HG03135 (cell line): Measurements from ENCODE around the gene TAGLN3.

Source experiments
- ATAC-seq: cut with Tn5 transposase; IDR thresholded peaks from one replicate; pipeline ENCODE4 v1.9.1; 2021; ENCODE audit warnings: mild to moderate bottlenecking, moderate library complexity; ENCODE audit not compliant: unreplicated experiment

The TAGLN3 gene

DNA sequence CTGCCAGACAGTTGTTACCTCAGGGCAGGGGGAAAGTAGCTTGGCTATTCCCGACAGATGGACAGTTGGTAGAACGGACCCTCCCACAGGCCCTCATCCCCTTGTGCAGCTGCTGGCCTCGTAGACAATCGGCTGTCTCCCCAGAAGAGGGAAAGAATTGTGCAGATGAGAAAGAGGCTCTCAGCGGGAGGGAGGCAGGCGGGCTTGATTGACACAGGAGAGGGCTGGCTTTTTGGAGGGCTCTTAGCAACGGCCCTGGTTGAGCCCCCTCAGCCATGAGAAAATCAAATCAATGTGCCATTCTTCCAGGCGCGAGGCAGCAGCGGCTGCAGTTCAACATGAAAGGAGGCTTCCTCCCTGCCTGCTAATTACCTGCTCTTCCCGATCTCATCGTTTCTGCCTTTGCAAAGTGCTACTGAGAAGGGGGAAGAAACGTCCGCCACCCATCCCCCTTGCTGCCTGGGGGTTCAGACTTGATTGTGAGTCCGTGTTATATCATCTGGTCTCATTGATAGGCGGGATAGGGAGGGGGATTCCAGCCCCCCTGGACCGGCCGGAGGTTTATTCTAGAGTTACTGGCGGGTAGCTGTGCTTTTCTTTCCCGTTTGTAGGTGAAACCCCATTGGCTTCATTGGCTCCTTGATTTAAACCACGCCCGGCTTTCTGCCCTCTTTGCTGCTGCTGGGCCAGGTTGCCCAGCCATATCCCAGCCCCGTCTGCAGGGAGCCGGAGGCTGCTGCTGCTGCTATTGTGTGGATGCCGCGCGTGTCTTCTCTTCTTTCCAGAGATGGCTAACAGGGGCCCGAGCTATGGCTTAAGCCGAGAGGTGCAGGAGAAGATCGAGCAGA lies at the start of gene TAGLN3:
TSS of gene TAGLN3 (plus strand) at position 287 of the 848 bp plus-strand sequence. CDS start at position 788, 501 bp downstream.
- no peak for ATAC-seq

DNA sequence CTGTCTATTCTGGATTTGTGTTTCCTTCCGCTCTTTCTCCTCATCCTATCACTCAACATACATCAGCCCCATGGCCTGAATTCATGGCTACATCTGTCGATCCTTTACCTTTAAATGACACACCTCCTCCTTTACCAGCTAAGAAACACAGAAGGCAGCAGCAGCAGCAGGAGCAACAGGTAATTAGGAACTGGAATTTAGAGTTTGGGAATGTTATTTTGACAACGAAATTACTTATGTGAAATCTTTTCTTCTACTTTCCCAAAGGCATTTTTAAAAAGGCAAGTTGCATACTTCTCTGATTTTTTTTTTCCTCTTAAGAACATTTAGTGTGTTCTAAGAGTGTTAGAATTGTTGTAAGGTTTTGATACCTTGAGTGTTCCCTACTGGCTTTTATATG lies 49.0 kb upstream of the TAGLN3 start:
- no peak for ATAC-seq

DNA sequence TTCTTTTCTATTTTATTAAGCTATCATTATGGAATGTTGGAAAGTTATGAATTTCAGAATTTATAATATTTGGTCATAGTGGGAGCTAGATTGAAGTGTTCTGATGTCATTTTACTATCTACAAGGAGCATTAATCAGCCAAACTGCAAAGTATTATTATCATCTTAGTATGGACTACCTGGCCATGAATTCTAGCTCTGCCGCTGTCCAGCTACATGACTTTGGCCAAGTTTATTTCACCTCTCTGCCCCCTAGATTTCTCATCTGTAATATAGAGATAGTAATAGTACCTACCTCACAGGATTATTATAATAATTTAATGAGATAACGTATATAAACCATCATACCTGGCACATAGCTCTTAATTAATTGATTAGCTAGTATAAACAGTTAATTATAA lies 47.7 kb upstream of the TAGLN3 start:
- no peak for ATAC-seq

GRCh38 chr3:111952086-111952485 lies 46.6 kb upstream of the TAGLN3 start:
- no peak for ATAC-seq

- no peak for ATAC-seq
Measured at GRCh38 chr3:111952866-111953450, 45.8 kb upstream of the TAGLN3 start.

DNA sequence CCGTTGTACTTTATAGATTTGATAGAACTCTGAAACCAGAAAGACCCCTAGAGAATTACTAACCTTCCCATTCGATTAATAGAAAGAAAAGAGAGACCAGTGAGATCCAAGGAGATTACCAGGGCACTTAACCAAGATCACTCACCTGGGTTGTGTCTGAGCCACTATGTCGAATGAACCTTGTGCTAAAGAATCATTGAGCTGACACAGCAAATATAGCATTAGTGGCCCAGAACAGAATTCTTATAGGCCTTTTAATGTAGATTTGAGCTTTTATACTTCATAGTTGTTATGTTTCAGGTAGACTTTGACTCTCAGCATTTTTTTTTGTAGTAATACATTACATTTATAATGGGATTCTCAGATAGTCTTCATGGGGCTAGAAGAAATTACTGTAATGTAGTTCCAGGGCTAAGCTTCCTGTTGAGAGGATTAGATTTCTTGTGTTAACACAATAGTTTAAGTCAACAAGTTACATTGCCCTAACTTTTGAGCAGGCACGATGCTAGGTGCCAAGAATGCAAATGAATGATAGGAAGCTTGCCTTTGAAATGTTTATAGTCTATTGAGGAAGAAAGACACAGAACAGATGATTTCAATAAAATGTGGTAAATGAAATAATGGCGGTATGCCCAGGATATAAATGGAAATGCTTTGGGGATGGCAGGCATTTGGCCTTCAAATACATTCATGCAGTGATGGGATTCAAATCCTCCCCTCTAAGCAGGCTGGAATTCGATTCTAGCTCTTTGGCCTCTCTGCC lies 44.3 kb upstream of the TAGLN3 start:
- ATAC-seq = no peak

DNA sequence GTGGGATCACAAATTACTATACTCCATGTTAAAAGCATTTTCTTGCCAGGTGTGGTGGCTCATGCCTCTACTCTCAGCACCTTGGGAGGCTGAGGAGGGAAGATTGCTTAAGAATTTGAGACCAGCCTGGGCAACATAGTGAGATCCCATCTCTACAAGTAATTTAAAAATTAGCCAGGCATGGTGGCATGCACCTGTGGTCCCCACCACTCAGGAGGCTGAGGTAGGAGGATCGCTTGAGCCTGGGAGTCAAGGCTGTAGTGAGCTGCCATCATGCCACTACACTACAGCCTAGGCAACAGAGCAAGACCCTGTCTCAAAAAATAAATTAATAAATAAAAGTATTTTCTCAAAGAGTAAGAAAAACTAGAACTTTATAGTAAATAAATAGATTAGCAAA lies 42.8 kb upstream of the TAGLN3 start:
- no peak for ATAC-seq

DNA sequence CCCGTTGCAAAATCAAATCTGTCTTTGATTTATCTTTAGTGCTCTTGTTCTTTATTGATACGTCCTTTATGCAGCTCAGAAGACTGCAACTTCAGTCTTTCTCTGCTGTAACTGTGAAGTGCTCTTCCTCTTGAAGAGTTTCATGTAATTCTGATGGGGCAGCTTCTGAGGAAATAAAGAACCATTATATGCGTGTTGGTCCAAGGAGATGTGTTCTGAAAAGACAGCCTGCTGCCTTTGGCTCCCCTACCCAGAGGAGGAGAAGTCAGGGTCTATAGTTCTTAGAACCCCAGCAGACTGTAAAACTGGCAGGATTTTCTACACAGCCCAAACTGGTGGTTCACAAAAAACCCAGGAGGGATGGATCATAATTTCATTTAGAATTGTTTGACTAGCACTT lies 42.3 kb upstream of the TAGLN3 start:
- ATAC-seq = no peak

- no peak for ATAC-seq
Measured at GRCh38 chr3:111956995-111957734, 41.6 kb upstream of the TAGLN3 start.

- no peak for ATAC-seq
Measured at GRCh38 chr3:111961461-111962164, 37.1 kb upstream of the TAGLN3 start.

DNA sequence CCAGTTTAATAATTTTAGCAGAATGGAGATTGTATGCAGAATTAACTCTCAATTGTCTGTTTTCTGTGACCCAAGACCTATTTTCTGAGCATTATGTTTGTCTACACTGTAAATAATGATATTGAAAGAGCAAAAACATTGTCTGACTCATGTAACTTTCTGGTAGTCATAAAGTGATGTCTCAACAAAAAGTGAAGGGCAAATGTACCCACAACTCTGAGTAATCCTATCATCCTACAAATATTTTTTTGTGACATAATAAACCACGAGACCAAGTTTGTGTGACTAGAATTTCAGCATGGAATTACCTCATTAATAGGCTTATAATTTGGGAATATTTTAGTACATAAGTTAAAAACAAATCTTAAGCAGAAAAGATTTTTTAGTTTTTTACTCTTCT lies 35.3 kb upstream of the TAGLN3 start:
- no peak for ATAC-seq

DNA sequence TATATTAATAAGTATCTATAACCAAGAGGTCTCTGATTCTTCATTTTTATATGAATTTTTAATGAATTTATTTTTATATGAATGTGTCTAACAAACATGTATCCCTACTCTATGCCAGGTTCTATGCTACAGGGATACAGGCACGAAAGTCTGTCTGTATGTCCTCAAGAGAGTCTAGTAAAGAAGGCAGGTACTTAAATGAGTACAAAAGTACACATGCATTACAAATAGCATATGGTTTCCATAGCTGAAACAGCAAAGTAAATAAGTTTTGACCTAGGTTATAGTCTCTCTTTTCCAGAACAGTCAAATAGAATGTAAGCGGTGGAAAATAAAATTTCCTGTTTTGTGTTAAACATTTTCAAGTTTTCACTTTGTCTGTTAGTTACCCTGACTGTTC lies 33.2 kb upstream of the TAGLN3 start:
- ATAC-seq = no peak

- ATAC-seq = no peak
Measured at GRCh38 chr3:111967068-111967467, 31.7 kb upstream of the TAGLN3 start.

DNA sequence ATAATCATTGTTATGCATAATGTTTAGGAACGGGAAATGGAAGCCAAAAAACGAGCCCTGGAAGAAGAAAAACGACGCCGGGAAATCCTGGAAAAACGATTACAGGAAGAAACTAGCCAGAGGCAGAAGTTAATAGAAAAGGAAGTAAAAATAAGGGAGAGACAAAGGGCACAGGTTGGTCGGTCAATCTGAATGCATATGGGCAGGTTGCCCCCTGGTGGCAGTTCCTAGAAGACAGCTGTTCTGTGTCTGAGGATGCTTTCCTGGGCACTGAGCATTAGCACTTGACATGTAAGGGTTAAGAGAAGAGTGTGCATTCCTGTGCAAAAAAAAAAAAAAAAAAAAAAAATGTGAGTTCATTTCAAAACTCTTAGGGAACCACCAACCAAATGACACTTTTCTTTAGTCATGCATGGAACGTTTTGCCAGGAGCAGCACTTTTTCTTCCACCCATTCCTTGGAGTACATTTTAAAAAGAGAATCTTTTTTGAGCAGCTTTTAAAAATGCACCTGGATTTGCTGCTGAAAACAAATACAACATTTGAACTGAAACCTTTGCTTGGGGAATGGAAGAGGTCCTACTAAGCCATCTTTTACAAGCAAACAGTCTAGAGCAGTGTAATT lies 31.0 kb upstream of the TAGLN3 start:
- ATAC-seq = peak; percentile 93

DNA sequence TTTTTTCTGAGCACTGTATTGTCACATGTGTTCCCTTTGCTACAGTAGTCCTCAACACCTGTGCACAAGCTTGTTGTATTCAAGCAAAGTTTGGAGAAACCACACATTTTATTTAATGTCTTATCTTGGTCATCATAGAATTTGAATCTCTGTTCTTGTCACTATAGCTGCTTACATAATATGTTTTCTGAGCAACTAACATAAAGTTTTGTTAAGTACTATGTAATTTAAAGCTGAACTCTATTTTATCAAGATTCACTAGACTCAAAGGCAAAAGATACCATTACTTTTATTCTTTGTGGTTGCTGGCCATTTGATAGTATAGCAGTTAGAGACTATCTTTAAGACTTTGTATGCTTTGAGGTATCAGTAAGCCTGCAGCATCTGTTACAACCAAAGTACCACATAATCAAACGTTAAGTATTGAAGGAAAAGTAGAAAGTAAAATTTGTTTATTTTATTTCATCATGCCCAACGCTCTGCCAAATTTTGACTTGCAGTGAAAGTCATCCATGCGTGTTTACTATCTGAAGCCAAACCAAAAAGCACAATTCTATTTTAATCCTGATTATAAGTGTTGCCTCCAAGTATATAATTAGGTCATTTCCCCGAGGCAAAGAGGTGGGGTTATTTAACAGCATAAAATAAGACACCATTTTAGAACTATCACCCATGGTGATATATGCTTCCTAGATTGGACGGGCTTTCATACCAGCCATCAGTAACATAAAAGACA lies 30.2 kb upstream of the TAGLN3 start:
- no peak for ATAC-seq

DNA sequence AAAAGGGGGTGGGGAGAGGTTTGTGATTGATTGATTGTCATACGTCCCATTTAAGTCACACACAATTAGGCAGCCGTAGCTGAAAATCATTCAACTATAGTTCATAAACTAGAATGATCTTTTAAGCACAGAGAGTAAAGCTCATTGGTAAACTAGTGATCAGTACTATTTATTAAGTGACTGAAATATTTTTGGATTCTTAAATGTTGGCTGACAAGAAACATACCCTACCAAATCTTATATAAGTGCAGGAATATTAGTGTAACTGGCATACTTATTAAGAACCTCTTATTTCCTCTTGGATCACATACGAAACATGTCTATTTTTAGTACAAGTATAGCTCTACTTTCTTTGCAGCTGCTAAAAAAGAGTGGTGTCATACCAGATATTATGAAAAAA lies 28.3 kb upstream of the TAGLN3 start:
- ATAC-seq = no peak

- ATAC-seq = no peak
Measured at GRCh38 chr3:111971533-111972130, 27.1 kb upstream of the TAGLN3 start.

DNA sequence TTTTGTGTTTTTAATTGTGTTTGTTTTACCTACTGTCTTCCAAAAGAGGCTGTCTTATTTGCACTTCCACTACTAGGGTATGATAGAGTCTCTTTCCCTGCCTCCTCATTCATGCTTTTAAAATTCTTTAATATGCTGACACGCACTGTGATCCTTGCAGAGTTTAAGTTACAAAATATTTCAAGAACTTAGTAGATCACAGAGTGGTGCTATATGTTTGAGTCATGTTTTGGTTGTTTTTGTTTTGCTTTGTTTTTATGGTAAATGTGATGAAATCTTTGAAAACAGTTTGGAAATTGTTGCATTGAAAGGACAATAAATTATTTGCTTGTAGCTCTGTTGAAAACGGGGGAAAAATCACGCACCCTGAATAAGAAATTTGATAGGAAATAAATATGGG lies 25.8 kb upstream of the TAGLN3 start:
- ATAC-seq = no peak

DNA sequence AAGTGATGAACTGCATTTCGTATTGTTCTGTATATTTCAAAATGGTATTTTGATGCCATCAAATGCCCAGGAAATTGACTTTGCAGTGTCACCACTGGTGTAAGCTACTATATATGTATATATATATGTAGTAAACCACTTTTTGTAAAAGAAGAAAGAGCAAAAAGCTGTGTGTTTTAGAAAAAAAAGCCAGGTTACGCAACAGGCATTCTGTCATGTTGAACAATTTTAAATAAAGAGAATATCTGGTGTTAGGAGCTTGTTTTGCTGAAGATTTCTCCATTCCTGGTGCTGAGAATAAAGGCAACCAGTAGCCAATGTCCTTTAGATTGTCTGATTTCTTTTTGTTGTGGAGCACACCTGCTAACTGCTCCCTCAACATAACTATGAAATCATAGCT lies 23.6 kb upstream of the TAGLN3 start:
- ATAC-seq = no peak
